Left lung (tissue), 10 donors: ENCODE measurements around the gene BMI1. TPM values are rescaled to one million over a fixed set of nuclear protein-coding genes. Genes with fewer than 3 reads are reported as not detected.

ENCODE experiments used
- ATAC-seq: fragments of 200-7000 bp; cut with Tn5 transposase; one replicate; pipeline ENCODE4 v1.9.1; 2020; ENCODE audit warnings: moderate library complexity
- DNase-seq, 4 donors: peaks; one replicate each; pipeline ENCODE4 v3.0.0-alpha.2; 2013 to 2020
- H3K27ac ChIP-seq, 2 donors: fragments of 200-600 bp; sonication (generic) in 1 of 2; one replicate each; pipeline versions ENCODE4 v1.5.0 to v1.8.0; 2020 to 2021
- H3K27me3 ChIP-seq, 2 donors: fragments of 200-600 bp; sonication (generic) in 1 of 2; one replicate each; pipeline versions ENCODE4 v1.5.0 to v1.8.0; 2020 to 2021
- H3K36me3 ChIP-seq, 2 donors: fragments of 200-600 bp; sonication (generic) in 1 of 2; one replicate each; pipeline versions ENCODE4 v1.5.0 to v1.8.0; 2020 to 2021
- H3K4me1 ChIP-seq, 2 donors: fragments of 200-600 bp; one replicate each; pipeline ENCODE4 v1.8.0; 2021
- H3K4me3 ChIP-seq, 2 donors: fragments of 200-600 bp; sonication (generic) in 1 of 2; one replicate each; pipeline versions ENCODE4 v1.5.0 to v1.8.0; 2020 to 2021; ENCODE audit warnings: mild to moderate bottlenecking in 1 of 2
- H3K9me3 ChIP-seq, 2 donors: fragments of 200-600 bp; sonication (generic) in 1 of 2; one replicate each; pipeline versions ENCODE4 v1.5.0 to v1.8.0; 2020 to 2021
- intact Hi-C, 2 donors: fragments of 100-400 bp; cut with DNase I; formaldehyde crosslinking; loops; one replicate each; pipeline versions ENCODE4 v1.11.2 to v1.14.2; 2022
- polyA plus RNA-seq, 6 donors: library from polyadenylated mRNA; unstranded; fragments of 120-200 nt; gene quantifications; one replicate each; pipeline ENCODE4 v1.2.1, GENCODE V29; 2013; ENCODE audit not compliant: insufficient read length in 6 of 6
- total RNA-seq, 2 donors: library from RNA; stranded (reverse); fragmentation: NEBNext Ultra II Directional; extraction: Animal tissue kit (Norgen Biotek cat#: 25700); gene quantifications; one replicate each; pipeline ENCODE4 v1.2.1, GENCODE V29; 2021
- TF ChIP-seq, protein P1 (sequence below), 2 donors: fragments of 200-600 bp; sonication (generic) in 1 of 2; IDR thresholded peaks; one replicate each; pipeline versions ENCODE4 v1.5.0 to v1.8.0; 2021; ENCODE audit warnings: antibody characterized with exemption in 2 of 2
- donor health status: DM: no; HTN: yes; CAD: no.
- donor health status: DM: no; HTN: no; CAD: no.

BMI1 gene
- total and polyA plus RNA-seq, 8 donors, result 42.3 to 112 (median 94.1) TPM

DNA sequence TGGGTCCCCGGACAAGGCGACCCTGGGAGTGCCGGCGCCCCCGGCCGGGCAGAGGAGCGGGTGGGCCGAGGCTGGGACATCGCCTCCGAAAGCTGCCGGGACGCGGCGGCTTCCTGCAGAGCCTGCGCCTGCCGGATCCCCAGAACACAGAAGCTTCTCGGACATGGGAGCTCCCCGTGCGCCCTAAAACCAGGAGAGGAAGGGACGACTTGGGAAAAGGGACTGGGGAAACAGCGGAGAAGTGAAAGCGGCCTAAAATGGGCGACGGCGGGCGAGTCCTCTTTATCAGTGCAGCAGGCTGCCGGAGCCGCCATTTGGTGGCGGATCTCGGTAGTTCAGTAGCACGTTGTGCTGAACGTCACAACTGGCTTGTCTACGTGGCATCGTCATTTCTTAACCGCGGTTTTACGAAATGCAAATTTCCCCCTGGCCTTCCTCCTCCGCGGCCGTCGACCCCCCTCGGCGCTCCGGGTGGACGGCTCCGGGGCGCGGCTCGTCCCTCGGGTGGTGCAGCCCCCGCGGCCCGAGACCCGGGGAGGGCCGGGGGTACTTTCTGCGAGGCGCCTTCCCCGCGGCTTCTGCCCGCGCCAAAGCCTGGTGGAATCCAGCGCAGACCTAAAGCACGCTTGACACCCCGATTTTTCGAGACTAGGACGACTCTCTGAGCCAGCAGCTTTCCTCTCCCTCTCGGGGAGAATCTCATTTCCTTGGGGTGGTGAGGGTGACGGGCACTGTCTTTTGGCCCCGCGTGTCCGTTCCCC, 14.5 kb downstream of the BMI1 start:
- H3K9me3 ChIP-seq, result no peaks in the 10 kb centered on the region
- H3K4me1 ChIP-seq, result peaks cover 24 to 49% of the 10 kb centered on the region in 2 donors
- peaks cover 61 to 74% of the 10 kb centered on the region in 2 donors for H3K27me3 ChIP-seq
- DNase-seq (peak in 3 of 4 donors; percentile 46 to 86 (median 72)), ATAC-seq (peak; percentile 61)
- no peak overlapping the region for H3K27ac ChIP-seq
- H3K4me3 ChIP-seq, result peak overlapping the region; percentile 30 to 48
- no peaks in the 10 kb centered on the region for H3K36me3 ChIP-seq
- TF ChIP-seq, protein P1, sequence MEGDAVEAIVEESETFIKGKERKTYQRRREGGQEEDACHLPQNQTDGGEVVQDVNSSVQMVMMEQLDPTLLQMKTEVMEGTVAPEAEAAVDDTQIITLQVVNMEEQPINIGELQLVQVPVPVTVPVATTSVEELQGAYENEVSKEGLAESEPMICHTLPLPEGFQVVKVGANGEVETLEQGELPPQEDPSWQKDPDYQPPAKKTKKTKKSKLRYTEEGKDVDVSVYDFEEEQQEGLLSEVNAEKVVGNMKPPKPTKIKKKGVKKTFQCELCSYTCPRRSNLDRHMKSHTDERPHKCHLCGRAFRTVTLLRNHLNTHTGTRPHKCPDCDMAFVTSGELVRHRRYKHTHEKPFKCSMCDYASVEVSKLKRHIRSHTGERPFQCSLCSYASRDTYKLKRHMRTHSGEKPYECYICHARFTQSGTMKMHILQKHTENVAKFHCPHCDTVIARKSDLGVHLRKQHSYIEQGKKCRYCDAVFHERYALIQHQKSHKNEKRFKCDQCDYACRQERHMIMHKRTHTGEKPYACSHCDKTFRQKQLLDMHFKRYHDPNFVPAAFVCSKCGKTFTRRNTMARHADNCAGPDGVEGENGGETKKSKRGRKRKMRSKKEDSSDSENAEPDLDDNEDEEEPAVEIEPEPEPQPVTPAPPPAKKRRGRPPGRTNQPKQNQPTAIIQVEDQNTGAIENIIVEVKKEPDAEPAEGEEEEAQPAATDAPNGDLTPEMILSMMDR (IDR thresholded peaks at IDR 0.05), result peak in 1 of 2 donors; percentile 25
- intact Hi-C loops, result no loop called here

GRCh38 chr10:22338185-22338900, 17.4 kb downstream of the BMI1 start:
- DNase-seq, result no peak
- H3K4me3 ChIP-seq, result no peak overlapping the region
- TF ChIP-seq, protein P1 (IDR thresholded peaks at IDR 0.05), result no peak
- H3K4me1 ChIP-seq, result peaks cover 27 to 52% of the 10 kb centered on the region in 2 donors
- H3K27me3 ChIP-seq, result peaks cover 84 to 91% of the 10 kb centered on the region in 2 donors
- H3K27ac ChIP-seq, result no peak overlapping the region
- no peak for ATAC-seq
- no peaks in the 10 kb centered on the region for H3K9me3 ChIP-seq
- intact Hi-C loops, result no loop called here
- no peaks in the 10 kb centered on the region for H3K36me3 ChIP-seq

GRCh38 chr10:22338931-22339330, 18.0 kb downstream of the BMI1 start:
- no peaks in the 10 kb centered on the region for H3K9me3 ChIP-seq
- no peak overlapping the region for H3K4me3 ChIP-seq
- intact Hi-C loops, result no loop called here
- ATAC-seq, result no peak
- DNase-seq, result no peak
- no peaks in the 10 kb centered on the region for H3K36me3 ChIP-seq
- peaks cover 27 to 48% of the 10 kb centered on the region in 2 donors for H3K4me1 ChIP-seq
- peaks cover 88 to 91% of the 10 kb centered on the region in 2 donors for H3K27me3 ChIP-seq
- TF ChIP-seq, protein P1 (IDR thresholded peaks at IDR 0.05), result no peak
- H3K27ac ChIP-seq, result no peak overlapping the region

DNA sequence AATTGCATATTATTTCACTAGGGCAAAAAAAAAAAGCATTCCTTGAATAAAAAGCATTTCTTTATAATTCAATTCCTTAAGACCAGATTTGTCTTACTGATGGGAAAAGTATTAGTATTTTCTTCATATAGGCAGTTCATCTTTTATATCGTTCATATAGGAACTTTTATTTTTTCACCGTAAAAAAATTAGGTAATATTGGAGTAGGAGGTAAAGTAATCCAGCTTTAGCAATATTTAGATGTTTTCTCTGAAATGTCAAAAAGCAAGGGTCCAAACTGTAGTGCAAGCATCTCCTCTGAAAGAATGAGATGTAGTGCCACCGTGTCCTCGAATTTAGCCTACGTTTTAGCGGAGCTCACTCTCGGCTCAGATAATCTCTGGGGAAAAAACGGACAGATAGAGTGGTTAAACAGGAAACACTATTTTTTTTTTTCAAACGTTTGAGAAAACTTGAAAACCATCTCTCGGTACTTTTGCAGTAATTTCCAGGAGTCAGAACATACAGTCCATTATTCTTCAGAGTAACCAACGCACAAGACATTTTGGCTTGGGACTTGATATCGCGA, 18.9 kb downstream of the BMI1 start:
- ATAC-seq, result no peak
- no peak for DNase-seq
- Histone ChIP-seq H3K27me3 (peaks cover 88 to 91% of the 10 kb centered on the region in 2 donors), H3K36me3 (no peaks in the 10 kb centered on the region), H3K9me3 (no peaks in the 10 kb centered on the region), H3K27ac (peak overlapping the region in 1 of 2 donors; percentile 95), H3K4me1 (peaks cover 21 to 40% of the 10 kb centered on the region in 2 donors), H3K4me3 (peak overlapping the region; percentile 68 to 75)
- TF ChIP-seq, protein P1 (IDR thresholded peaks at IDR 0.05), result no peak
- intact Hi-C loops, result no loop called here
